RWPE2 (cell line): ENCODE data around the gene MANEAL.

Source experiments
- ATAC-seq: fragments of 200-7000 bp; cut with Tn5 transposase; 3 replicates; pipeline ENCODE4 v1.9.1; 2021; ENCODE audit warnings: low read depth
- DNase-seq: peaks from one replicate; pipeline ENCODE4 v3.0.0-alpha.2; 2020; ENCODE audit warnings: low spot score
- H3K27ac ChIP-seq: fragments of 450-650 bp; 2 replicates; pipeline ENCODE4 v1.5.1; 2017; ENCODE audit warnings: mild to moderate bottlenecking; ENCODE audit not compliant: poor library complexity, severe bottlenecking
- H3K27me3 ChIP-seq: fragments of 250-450 bp; sonication (Bioruptor Pico); 2 replicates; pipeline ENCODE4 v1.5.1; 2021; ENCODE audit warnings: mild to moderate bottlenecking, moderate library complexity; ENCODE audit not compliant: insufficient read depth, poor library complexity, severe bottlenecking
- H3K36me3 ChIP-seq: fragments of 250-450 bp; sonication (Bioruptor Pico); 2 replicates; pipeline ENCODE4 v1.5.1; 2020; ENCODE audit warnings: low read depth, mild to moderate bottlenecking, moderate library complexity
- H3K4me1 ChIP-seq: fragments of 250-450 bp; sonication (Bioruptor Pico); 2 replicates; pipeline ENCODE4 v1.5.1; 2021; ENCODE audit warnings: mild to moderate bottlenecking, moderate library complexity; ENCODE audit not compliant: insufficient read depth, poor library complexity, severe bottlenecking
- H3K4me3 ChIP-seq: fragments of 250-450 bp; sonication (Bioruptor Pico); 2 replicates; pipeline ENCODE4 v1.5.1; 2021; ENCODE audit warnings: mild to moderate bottlenecking, moderate library complexity; ENCODE audit not compliant: severe bottlenecking
- H3K9me3 ChIP-seq: fragments of 250-450 bp; sonication (Bioruptor Pico); 2 replicates; pipeline ENCODE4 v1.5.1; 2021; ENCODE audit warnings: mild to moderate bottlenecking, moderate library complexity; ENCODE audit not compliant: severe bottlenecking
- CTCF ChIP-seq: fragments of 450-650 bp; IDR thresholded peaks from one replicate; pipeline ENCODE4 v1.5.1; 2017; ENCODE audit warnings: mild to moderate bottlenecking, moderate library complexity; ENCODE audit not compliant: poor library complexity, severe bottlenecking

MANEAL gene

GRCh38 chr1:37807555-37808368, 14.1 kb downstream of the MANEAL start, which contains the start of the genes C1orf122 and YRDC:
C1orf122 (plus strand) TSS chr1:37807790; CDS start chr1:37808405, 615 bp downstream.
YRDC (minus strand) TSS chr1:37808208; CDS start chr1:37808180, 28 bp downstream.
- H3K27ac ChIP-seq, result peak within 1 kb of the TSS; percentile 65
- H3K27me3 ChIP-seq, result no peaks in the 10 kb centered on the region
- no peak for TF ChIP-seq CTCF
- H3K36me3 ChIP-seq, result peaks cover 51% of the 10 kb centered on the region
- H3K4me1 ChIP-seq, result peaks cover 3% of the 10 kb centered on the region
- peak within 1 kb of the TSS; percentile 96 for H3K4me3 ChIP-seq
- ATAC-seq (peak; percentile 80), DNase-seq (peak; percentile 92)
- H3K9me3 ChIP-seq, result no peaks in the 10 kb centered on the region

GRCh38 chr1:37808369-37809319, 15.0 kb downstream of the MANEAL start:
- H3K27me3 ChIP-seq, result no peaks in the 10 kb centered on the region
- peak overlapping the region; percentile 96 for H3K4me3 ChIP-seq
- DNase-seq, result peak; percentile 56
- ATAC-seq, result peak; percentile 78
- peaks cover 3% of the 10 kb centered on the region for H3K4me1 ChIP-seq
- H3K36me3 ChIP-seq, result peaks cover 43% of the 10 kb centered on the region
- H3K9me3 ChIP-seq, result no peaks in the 10 kb centered on the region
- TF ChIP-seq CTCF, result peak; percentile 10
- H3K27ac ChIP-seq, result peak overlapping the region; percentile 65

DNA sequence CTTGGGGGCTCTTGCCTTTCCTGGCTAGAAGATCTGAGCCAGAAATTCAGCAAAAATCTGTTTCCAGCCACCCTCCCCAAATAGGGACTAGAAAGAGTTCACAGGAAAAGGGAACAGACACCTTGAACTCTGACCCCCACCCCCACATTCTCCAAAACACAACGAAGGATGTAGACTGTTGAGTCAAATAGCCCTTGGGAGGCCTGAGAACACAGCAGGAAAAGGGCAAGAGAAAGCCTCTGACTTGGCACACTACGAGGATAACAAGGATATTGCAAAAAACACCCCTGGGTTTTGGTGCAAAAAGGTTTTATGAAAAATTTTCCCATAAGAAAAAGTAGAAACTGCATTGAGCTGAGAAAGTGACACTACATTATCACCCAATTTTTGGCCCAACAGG, 16.3 kb downstream of the MANEAL start:
- Histone ChIP-seq H3K4me1 (peaks cover 3% of the 10 kb centered on the region), H3K4me3 (no peak overlapping the region), H3K36me3 (peaks cover 36% of the 10 kb centered on the region), H3K27me3 (no peaks in the 10 kb centered on the region), H3K9me3 (no peaks in the 10 kb centered on the region), H3K27ac (peak overlapping the region; percentile 65)
- DNase-seq (no peak), ATAC-seq (no peak)
- no peak for TF ChIP-seq CTCF

DNA sequence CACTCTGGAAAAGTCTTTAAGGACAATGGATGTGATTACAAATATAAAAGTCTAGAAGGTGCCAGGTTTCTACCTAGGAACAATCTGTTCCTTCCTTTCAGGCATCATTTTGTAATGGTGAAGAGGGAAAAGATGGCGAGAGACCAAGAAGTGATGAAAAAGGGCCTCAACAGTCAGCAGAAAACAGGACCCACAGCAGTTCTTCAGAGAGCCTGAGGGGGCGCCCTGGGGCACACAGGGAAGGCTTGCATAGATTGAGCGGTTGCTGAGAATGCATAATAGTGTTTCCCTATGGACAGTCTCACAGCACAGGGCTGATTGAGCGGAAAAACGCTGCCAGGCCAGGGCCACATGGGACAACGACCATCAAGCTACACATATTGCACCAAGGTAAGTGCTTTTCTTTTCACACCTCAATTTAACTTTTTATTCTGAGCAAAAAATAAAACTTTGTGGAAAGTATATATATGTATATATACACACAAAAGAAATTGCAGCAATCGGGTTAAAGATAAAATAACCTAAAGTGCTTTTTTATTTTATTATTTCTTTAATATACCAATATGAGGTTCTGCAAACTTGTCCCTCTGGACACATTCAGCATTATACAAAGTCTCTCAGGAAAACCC, 17.5 kb downstream of the MANEAL start:
- DNase-seq (no peak), ATAC-seq (no peak)
- H3K27ac ChIP-seq, result no peak overlapping the region
- H3K27me3 ChIP-seq, result no peaks in the 10 kb centered on the region
- H3K36me3 ChIP-seq, result peaks cover 25% of the 10 kb centered on the region
- peak; percentile 72 for TF ChIP-seq CTCF
- H3K4me3 ChIP-seq, result no peak overlapping the region
- no peaks in the 10 kb centered on the region for H3K9me3 ChIP-seq
- H3K4me1 ChIP-seq, result peaks cover 3% of the 10 kb centered on the region
